Activated B cell treated with CpG ODN at 0.5 μM for 24 hours (primary cell): Measurements from ENCODE around the gene MIEF2. TPM values are rescaled to one million over a fixed set of nuclear protein-coding genes. Genes with fewer than 3 reads are reported as not detected.

Source experiments
- ATAC-seq: fragments of 200-7000 bp; cut with Tn5 transposase; one replicate; pipeline ENCODE4 v1.10.0; 2021; ENCODE audit warnings: low read depth, mild to moderate bottlenecking, moderate library complexity
- CTCF ChIA-PET: fragments of 350-600 bp; sonication (Branson Sonifier 250); formaldehyde crosslinking; loops from one replicate; lab custom pipeline; 2021; ENCODE audit warnings: antibody characterized with exemption; lab: Charles Lee
- POLR2A ChIA-PET: fragments of 350-600 bp; sonication (Branson Sonifier 250); formaldehyde crosslinking; loops from one replicate; lab custom pipeline; 2021; ENCODE audit warnings: antibody characterized with exemption; lab: Charles Lee
- DNase-seq: peaks from one replicate; pipeline ENCODE4 v3.0.0; 2022
- H3K27ac Mint-ChIP-seq: one replicate; pipeline ENCODE4 v1.8.0; 2020; ENCODE audit warnings: mixed read lengths
- H3K27me3 Mint-ChIP-seq: one replicate; pipeline ENCODE4 v1.8.0; 2021; ENCODE audit warnings: mixed read lengths
- H3K36me3 Mint-ChIP-seq: one replicate; pipeline ENCODE4 v1.8.0; 2021; ENCODE audit warnings: low read depth, mixed read lengths
- H3K4me1 Mint-ChIP-seq: one replicate; pipeline ENCODE4 v1.8.0; 2021; ENCODE audit warnings: mixed read lengths
- H3K4me3 Mint-ChIP-seq: one replicate; pipeline ENCODE4 v1.8.0; 2020; ENCODE audit warnings: mild to moderate bottlenecking, mixed read lengths
- H3K9me3 Mint-ChIP-seq: one replicate; pipeline ENCODE4 v1.8.0; 2020; ENCODE audit warnings: mixed read lengths
- CTCF ChIP-seq: fragments of 200-600 bp; IDR thresholded peaks from one replicate; pipeline ENCODE4 v1.8.0; 2022; ENCODE audit warnings: antibody characterized with exemption, mild to moderate bottlenecking
- intact Hi-C: fragments of 100-400 bp; cut with micrococcal nuclease; formaldehyde crosslinking; loops from one replicate; pipeline ENCODE4 v1.15.1; 2024
- total RNA-seq: library from RNA; stranded (reverse); gene quantifications from 2 replicates; pipeline ENCODE4 v1.2.3, GENCODE V29; 2022

The MIEF2 gene
- total RNA-seq, 1 donor from 2014 or later = 8.8 TPM

GRCh38 chr17:18229771-18230170, 30.7 kb upstream of the MIEF2 start:
- Mint-ChIP-seq H3K36me3 (peaks cover 13% of the 10 kb centered on the region), H3K4me3 (no peak overlapping the region), H3K4me1 (peaks cover 9% of the 10 kb centered on the region), H3K27me3 (no peaks in the 10 kb centered on the region), H3K9me3 (no peaks in the 10 kb centered on the region), H3K27ac (no peak overlapping the region)
- no peak for TF ChIP-seq CTCF
- ChIA-PET CTCF (no interaction called here), POLR2A (no interaction called here)
- intact Hi-C loops = loop anchor here (5.0 kb wide), 1 partner anchor 553 kb away; the partner anchor contains the start of gene TVP23B
- DNase-seq (no peak), ATAC-seq (no peak)

GRCh38 chr17:18230288-18231141, 29.9 kb upstream of the MIEF2 start:
- no peak for TF ChIP-seq CTCF
- CTCF ChIA-PET = no interaction called here
- no peak overlapping the region for H3K4me3 Mint-ChIP-seq
- H3K27me3 Mint-ChIP-seq = no peaks in the 10 kb centered on the region
- H3K9me3 Mint-ChIP-seq = no peaks in the 10 kb centered on the region
- intact Hi-C loops = no loop called here
- ATAC-seq = no peak
- peaks cover 19% of the 10 kb centered on the region for H3K36me3 Mint-ChIP-seq
- no peak for DNase-seq
- peaks cover 8% of the 10 kb centered on the region for H3K4me1 Mint-ChIP-seq
- no peak overlapping the region for H3K27ac Mint-ChIP-seq
- POLR2A ChIA-PET = no interaction called here

- H3K27ac Mint-ChIP-seq = no peak overlapping the region
- POLR2A ChIA-PET = no interaction called here
- no peak overlapping the region for H3K4me3 Mint-ChIP-seq
- no peaks in the 10 kb centered on the region for H3K27me3 Mint-ChIP-seq
- DNase-seq (no peak), ATAC-seq (no peak)
- H3K9me3 Mint-ChIP-seq = no peaks in the 10 kb centered on the region
- TF ChIP-seq CTCF = no peak
- peaks cover 4% of the 10 kb centered on the region for H3K4me1 Mint-ChIP-seq
- peaks cover 20% of the 10 kb centered on the region for H3K36me3 Mint-ChIP-seq
- CTCF ChIA-PET = no interaction called here
- intact Hi-C loops = no loop called here
Observed at GRCh38 chr17:18231164-18231563, 29.3 kb upstream of the MIEF2 start.

- ChIA-PET POLR2A (no interaction called here), CTCF (no interaction called here)
- Mint-ChIP-seq H3K4me1 (no peaks in the 10 kb centered on the region), H3K27me3 (no peaks in the 10 kb centered on the region), H3K4me3 (no peak overlapping the region), H3K36me3 (peaks cover 35% of the 10 kb centered on the region), H3K9me3 (no peaks in the 10 kb centered on the region), H3K27ac (no peak overlapping the region)
- DNase-seq (no peak), ATAC-seq (no peak)
- no peak for TF ChIP-seq CTCF
- intact Hi-C loops = no loop called here
Observed at GRCh38 chr17:18233803-18234518, 26.5 kb upstream of the MIEF2 start.

GRCh38 chr17:18234853-18235380, 25.5 kb upstream of the MIEF2 start:
- Mint-ChIP-seq H3K27ac (no peak overlapping the region), H3K27me3 (no peaks in the 10 kb centered on the region), H3K9me3 (no peaks in the 10 kb centered on the region), H3K4me3 (no peak overlapping the region), H3K4me1 (no peaks in the 10 kb centered on the region), H3K36me3 (peaks cover 38% of the 10 kb centered on the region)
- TF ChIP-seq CTCF = no peak
- DNase-seq (no peak), ATAC-seq (no peak)
- CTCF ChIA-PET = no interaction called here
- intact Hi-C loops = no loop called here
- POLR2A ChIA-PET = no interaction called here
